GM18511 (cell line): ENCODE results near the gene MAPK8.

Source experiments
- ATAC-seq: cut with Tn5 transposase; IDR thresholded peaks from one replicate; pipeline ENCODE4 v1.9.1; 2021; ENCODE audit warnings: mild to moderate bottlenecking, moderate library complexity; ENCODE audit not compliant: unreplicated experiment

The MAPK8 gene

DNA sequence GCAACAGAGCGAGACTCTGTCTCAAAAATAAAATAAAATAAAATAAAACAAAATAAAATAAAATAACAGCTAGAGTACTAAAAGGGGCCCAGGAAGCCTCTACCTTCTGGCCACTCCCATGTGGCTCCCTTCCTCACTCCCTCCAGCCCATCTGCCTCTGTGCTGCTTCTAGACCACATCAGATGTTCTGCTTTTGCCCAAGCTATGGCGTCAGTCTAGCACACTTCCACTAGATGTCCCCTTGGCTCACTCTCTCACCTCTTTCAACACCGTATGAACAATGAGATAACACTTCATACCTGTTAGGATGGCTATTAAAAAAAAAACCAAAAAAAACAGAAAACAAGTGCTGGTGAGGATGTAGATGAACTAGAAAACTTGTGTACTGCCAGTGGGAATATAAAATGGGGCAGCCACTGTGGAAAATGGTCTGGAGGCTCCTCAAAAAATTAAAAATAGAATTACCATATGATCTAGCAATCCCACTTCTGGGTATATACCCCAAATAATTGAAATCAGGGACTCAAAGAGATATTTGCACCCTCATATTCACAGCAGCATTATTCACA lies 166.1 kb downstream of the MAPK8 start:
- no peak for ATAC-seq

DNA sequence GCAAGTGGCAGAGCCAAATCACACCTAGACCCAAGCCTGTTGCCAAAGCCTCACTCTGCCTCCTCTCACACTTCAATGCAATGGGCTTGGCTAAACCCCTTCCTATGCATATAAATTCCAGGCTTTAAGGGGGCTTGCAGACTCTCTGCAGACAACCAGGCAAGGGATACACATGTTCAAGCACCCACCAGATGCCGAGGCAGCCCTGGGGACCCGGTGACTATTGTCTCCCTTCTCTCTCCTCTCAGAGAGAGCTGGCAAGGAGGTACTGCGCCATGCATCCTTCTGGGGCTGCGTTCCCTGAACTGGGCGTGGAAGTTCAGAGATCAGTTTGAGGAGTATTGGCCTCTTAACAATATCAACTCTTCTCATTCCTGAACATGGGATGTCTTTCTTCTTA lies 167.2 kb downstream of the MAPK8 start:
- ATAC-seq = no peak

DNA sequence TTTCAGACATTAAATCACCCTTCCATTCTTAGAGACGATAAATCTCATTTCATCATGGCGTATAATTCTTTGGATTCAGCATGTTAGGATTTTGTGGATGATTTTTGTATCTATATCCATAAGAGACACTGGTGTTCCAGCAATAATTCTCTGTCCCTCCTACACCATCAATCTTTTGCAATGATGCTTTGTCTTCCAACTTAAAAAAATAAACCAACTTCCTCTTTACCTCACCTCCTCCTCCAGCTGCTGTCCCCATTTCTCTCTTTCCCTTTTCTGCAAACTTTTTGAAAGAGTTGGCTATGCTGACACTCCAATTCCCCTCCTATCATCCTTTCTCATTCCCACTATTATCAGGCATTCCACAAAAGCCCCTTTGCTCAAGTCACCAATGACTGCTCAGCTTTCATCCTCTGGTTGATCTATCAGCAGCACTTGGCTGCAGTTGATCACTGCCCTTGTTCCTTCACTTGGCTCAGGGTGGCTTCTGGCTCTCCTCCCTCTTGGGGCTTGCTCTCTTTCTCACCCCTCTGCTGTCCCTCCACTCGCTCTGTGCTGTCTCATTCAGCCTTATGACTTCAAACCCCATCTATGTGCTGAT lies 168.4 kb downstream of the MAPK8 start:
- ATAC-seq = no peak

- ATAC-seq = no peak
These were observed 169.4 kb downstream of the MAPK8 start for GRCh38 chr10:48475943-48476278.

GRCh38 chr10:48476279-48476982 lies 170.0 kb downstream of the MAPK8 start:
- no peak for ATAC-seq

DNA sequence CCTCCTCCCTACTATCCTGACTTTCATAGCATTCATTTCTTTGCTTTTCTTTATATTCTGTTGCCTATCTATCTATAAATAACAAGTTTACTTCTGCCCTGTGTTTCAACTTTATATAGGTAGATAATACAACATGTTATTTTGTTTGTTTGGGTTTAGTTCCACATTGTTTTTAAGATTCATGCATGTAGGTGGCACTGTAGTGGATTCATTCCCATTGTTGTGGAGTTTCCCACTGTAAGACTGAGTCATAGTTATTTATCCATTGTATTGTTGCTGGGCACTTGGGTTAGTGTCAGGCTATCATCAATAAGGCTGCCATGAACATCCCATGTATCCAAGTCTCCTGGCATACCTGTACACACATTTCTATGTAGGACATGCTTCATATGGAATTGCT lies 170.7 kb downstream of the MAPK8 start:
- no peak for ATAC-seq

DNA sequence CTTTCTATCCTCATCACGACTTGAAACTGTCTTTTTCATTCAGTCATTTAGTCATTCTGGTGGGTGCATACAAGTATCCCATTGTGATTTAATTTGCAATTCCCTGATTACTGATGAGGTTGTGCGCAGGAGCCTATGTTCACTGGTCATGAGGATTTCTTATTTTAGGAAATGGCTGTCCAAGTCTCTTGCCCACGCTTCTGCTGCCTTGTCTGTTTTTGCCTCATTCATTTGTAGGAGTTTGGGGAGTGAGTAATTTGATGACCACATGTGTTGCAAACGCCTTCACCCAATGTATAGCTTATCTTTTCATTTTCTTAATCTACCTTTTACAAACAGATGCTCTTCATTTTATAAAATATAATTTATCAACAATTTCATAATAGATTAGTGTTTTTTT lies 171.1 kb downstream of the MAPK8 start:
- no peak for ATAC-seq

DNA sequence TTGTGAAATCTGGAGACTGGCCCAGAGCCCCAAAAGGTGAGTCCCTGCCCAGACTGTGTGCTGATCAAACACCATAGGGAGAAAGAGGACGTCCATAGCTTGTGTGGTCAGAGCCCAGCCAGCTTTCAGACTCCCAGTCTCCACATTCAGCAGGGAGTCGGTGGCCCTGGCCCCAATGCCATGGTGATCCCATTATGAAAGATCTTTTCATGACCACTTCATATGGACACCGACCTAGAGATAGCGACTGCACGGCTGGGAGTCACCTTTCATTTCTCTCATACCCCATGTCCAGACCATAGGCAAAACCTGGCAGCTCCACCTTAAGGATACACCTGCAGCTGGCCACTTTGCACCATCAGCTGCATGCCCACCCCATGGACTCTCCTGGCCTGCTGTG lies 172.0 kb downstream of the MAPK8 start:
- ATAC-seq = no peak

DNA sequence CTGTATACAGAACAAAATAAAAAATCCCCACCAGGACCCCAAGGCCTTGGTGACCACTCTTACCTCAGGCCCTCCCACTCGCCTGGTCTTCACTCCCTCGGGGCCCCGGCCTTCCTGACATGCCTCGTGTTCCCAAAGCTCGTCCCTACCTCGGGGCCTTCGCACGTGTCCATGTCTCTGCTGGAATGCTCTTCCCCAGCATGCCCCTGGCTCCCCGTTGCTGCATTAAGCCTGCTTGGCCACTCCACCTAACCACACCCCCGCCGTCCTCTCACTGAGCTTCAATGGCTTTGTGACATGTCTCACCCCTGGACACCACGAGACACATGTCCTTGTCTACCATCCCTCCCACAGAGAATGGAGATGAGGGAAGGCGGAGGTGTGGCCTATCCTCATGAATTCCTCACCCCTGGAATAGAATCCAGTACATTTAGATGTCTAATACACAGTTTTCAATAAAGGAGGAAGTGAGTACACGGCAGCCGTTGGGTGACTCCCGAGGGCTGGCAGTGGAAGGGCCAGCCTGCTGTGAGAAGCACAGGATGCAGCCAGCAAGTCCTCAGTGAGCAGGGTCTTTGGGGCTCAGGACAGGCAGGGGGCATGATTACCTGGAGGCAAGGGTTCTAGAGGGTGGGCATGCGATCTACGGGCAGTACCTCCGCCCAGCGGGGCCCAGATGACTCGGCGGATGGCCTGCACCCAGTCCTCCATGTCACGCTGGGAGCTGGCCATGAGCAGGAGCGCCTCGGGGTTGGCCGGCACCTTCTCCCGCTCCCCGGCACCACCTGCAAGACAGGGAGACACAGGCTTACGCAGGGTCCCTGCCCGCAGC lies 172.7 kb downstream of the MAPK8 start:
- no peak for ATAC-seq

DNA sequence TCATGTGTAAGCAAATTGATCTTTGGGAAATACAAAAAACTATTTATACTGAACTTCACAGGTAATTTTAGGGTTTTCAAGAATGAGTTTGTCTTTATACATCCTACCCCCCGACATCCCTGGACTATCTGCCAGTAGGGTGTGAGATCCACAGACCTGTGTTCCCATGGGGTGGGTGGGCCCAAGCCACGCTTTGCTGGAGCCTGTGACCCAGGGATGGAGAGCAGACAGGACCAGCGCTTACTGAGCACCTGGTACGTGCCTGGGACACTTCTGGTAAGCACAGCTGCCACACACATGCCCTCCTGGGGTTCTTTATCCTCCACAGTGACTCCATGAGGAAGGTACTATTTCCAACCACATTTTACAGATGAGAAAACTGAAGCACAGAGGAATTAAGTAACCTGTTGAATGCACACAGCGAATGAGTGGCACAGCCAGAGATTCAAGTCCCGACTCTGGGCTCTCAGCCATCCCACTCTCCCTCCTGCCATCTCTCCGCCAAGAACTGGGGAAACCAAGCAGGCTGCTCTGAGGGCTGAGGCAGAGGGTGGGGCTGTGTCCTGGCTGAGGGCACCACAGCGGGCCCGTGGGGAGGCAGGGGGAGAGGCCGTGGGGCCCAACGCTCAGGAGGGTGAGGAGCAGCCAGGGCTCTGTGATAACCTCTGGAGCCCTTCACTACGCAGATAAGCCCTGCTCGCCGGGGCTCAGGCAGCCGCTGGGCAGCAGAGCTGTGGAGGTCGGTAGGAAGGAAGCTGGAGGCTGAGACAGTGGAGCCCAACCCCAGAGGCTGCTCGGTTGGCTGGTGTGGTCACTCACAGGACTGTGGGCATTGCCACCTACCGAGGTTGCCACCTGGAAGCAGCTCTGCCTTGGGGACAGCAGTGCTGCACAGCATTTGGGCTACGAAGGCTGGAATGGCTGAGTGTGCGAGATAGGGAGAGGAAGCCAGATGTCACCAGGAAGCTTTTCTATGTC lies 174.2 kb downstream of the MAPK8 start:
- ATAC-seq = no peak

GRCh38 chr10:48481385-48481784 lies 174.9 kb downstream of the MAPK8 start:
- ATAC-seq = no peak

GRCh38 chr10:48482207-48482606 lies 175.7 kb downstream of the MAPK8 start:
- no peak for ATAC-seq

DNA sequence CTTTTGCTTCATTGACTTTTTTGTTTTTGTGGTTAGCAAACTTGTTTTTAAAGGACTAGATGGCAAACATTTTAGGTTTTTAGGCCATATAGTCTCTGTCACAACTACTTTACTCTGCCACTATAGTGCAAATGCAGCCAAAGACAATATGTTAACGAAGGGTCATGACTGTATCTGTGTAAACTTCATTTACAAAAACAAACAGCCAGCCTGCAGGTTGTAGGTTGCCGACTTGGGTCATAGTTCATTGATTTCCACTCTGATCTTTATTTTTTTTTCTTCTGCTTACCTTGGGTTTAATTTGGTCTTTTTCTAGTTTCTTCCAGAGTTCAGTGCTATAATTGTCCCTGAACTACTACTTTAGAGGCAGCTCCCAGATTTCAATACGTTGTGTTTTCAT lies 178.4 kb downstream of the MAPK8 start:
- no peak for ATAC-seq

- no peak for ATAC-seq
These were observed 179.2 kb downstream of the MAPK8 start for GRCh38 chr10:48485711-48486110.

GRCh38 chr10:48487244-48487643 lies 180.8 kb downstream of the MAPK8 start:
- no peak for ATAC-seq
